GM18951 (cell line): ENCODE data around the gene CERS1.

Experiments used
- POLR2A ChIP-seq: IDR thresholded peaks from 4 replicates; pipeline ENCODE4 v1.6.1; 2011; ENCODE audit warnings: mild to moderate bottlenecking; ENCODE audit not compliant: insufficient read length, insufficient read depth; ENCODE audit errors: extremely low read depth
- in situ Hi-C: fragments of 300-500 bp; cut with MboI; formaldehyde crosslinking; loops from one replicate; pipeline ENCODE4 v1.12.0; 2022; ENCODE audit warnings: low sequenced_read_pairs, mixed read lengths, inconsistent platforms; ENCODE audit not compliant: unreplicated experiment

CERS1 gene, protein sequence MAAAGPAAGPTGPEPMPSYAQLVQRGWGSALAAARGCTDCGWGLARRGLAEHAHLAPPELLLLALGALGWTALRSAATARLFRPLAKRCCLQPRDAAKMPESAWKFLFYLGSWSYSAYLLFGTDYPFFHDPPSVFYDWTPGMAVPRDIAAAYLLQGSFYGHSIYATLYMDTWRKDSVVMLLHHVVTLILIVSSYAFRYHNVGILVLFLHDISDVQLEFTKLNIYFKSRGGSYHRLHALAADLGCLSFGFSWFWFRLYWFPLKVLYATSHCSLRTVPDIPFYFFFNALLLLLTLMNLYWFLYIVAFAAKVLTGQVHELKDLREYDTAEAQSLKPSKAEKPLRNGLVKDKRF

DNA sequence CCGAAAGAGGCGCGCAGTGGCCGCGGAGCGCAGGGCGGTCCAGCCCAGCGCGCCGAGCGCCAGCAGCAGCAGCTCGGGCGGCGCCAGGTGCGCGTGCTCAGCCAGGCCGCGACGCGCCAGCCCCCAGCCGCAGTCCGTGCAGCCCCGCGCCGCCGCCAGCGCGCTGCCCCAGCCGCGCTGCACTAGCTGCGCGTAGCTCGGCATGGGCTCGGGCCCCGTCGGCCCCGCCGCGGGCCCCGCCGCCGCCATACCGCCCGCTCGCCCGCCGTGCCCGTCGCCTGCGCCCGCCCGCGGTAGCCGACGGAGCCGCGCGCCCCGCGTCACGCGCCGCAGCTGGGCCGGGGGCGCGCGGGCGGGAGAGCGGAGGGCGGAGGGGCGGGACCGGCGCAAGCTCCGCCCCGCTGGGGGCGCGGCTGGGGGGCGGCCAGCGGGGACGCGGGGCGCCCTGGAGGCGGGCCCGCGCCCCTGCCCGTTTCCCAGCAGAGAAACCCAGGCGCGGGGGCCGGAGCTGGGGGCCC lies at the start of gene CERS1:
Gene CERS1, minus strand, starts transcription at position 335 of the 518 bp plus-strand sequence. Its CDS starts 86 bp downstream, at position 249.
- in situ Hi-C loops, result no loop called here
- no peak for TF ChIP-seq POLR2A

DNA sequence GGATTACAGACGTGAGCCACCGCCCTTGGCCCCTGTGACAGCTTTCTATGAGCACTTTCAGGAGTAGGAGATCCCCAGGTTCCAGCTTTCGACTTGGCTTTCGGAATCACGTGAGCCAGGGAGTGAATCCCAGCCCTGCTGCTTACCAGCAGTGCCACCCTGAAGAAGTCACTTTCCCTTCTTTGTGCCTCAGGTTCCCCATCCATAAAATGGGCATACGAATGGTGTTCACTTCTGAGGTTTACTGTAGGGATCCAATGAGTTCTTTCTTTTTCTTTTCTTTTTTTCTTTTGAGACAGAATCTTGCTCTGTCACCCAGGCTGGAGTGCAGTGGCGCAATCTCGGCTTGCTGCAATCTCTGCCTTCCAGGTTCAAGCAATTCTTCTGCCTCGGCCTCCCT lies 49.3 kb upstream of the CERS1 start:
- no peak for TF ChIP-seq POLR2A
- in situ Hi-C loops, result no loop called here

DNA sequence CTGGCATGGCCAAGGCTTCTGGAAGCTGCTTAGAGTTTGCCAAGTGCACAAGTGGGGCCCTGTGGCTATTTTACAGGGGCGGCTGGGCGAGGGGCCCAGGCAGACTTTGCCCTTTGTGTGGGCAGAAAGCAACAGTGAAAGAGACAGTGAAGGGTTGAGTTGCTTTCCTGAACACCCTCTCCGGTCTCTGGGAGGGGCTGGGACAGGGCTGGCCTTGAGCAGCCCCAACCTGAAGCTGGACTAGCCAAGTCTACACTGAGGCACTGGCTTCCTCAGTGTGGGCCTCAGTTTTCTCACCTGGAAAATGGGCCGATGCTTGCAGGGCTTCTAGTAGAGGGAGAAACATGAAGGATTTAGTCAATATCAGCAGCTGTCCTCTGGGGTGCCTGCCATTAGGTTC lies 47.5 kb upstream of the CERS1 start:
- in situ Hi-C loops, result no loop called here
- TF ChIP-seq POLR2A, result no peak

DNA sequence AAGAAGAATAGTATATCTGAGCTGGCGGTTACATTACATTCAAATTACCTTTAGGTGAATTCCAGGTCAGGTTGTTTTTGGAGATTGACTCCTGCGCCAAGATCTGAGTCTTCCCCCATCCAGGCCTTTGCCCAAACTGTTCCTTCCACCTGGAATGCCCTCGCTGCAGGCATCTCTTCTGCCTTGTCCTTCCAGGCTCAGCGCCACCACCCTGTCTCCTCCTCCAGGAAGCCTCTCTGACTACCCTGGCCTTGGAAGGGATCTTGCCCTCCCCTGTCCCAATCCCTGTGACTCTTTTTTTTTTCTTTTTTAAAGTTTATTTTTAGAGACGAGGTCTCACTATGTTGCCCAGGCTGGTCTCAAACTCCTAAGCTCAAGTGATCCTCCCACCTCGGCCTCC lies 46.7 kb upstream of the CERS1 start:
- no peak for TF ChIP-seq POLR2A
- in situ Hi-C loops, result no loop called here

DNA sequence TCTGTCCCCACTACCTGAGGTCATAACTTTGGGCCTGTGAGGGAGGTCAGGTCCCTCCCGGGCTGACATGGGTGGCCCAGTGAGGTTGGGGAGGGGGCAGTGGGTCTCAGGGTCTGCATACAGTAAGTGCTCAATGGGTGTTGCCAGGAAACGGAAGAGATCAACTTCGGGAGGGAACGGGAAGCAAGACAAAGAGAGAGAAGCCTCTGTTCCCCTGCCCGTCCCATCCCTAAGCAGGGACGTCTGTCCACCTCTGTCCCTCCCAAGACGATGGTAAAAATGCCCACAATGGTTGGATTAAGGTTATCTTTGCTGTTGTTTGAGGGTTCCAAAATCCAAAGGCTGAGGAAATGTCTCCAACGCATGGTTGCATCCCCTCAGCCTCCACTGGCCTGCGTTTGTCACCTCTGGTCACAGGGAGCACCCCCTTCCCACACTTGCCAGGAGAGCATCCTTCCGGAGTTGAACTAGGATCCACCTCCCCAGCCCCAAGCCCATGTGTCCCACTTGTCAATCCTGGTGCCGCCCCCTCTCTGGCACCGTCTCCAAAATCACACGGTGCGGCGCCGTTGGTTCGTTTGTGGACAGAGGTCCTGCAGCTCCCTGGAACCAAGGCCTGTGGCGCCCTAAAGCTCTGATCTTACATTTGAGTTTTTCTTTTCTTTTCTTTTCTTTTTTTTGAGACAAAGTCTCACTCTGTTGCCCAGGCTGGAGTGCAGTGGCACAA lies 45.8 kb upstream of the CERS1 start:
- no peak for TF ChIP-seq POLR2A
- in situ Hi-C loops, result no loop called here

DNA sequence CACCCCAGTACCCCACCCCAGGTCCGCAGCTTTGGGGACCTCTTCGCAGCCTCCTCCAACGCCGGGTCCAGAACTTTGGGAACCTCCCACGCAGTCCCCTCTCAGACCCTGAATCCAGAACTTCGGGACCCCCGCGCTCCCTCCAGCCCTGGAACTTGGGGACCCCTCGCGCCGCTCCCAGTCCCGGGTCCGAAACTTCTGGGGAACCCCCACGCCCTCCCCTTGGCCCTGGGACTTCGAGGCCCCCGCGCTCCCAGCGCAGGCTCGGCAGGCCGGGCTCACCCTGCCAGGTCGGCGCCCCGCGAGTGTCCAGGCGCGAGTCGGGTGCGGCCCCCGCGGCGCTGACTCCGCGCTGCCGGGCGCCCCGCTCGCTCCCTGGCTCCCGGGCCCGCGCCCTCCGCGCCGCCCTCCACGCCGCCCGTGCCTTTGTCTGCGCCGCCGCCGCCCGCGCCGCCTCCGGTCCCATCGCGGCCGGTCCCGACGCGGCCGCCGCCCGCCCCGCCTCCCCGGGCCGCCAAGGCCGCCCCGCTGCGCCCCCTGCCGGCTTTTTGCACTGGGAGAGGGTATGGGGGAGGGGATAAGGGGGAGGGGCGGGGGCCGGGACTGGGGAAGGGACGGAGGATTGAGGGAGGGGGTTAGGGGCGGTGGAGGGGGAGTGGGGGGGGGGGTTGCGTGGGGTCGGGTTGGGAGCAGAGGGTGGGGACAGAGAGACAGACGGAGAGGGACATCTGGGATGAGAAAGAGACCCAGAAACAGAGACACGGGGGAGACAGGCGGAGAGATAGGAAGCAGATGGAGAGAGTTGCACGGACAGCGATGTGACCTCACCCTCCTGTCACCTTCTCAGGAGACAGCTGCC lies 45.0 kb upstream of the CERS1 start, which contains the start of gene HOMER3:
Gene HOMER3, minus strand, starts transcription at position 449 of the 859 bp plus-strand sequence. CDS start 2,235 bp downstream, outside the sequence.
- in situ Hi-C loops, result no loop called here
- no peak for TF ChIP-seq POLR2A

DNA sequence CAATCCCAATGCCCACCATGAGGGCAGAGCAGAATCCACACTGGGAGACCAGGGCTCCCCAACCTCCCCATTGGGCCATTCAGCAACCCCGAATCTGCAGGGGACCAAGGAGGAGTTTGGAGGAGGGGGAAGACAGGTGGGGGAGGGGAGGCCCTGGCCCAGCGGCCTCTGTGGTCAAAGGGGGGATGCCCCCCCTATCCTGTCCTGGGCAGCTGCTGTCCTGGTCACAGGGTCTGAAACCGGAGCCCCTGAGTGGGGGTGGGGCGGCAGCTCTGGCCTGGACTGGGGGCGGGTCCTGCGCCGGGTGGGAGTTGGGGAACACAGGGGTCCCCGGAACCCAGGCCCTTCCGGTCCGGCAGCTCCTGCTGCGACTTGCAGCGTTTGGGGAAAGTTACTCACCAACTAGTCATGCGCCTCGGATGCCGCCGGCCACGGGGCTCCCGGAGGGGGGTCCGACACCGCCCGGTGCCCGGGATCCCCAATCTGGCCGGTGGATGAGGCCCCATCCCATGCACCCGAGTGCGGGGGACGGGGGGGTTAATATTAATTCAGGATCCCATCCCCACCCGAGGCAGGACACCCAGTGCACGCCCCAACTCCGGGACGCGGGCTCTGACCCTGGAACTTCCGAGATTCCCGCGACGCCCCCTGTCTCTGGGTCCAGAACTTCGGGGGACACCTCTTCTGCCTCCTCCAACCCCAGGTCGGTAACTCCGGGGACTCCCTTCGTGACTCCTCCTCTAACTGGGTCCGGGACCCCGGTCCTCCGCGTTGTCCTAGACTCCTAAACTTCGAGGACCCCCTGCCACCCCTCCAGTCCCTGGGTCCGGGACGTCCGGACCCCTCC lies 44.2 kb upstream of the CERS1 start:
- in situ Hi-C loops, result no loop called here
- TF ChIP-seq POLR2A, result no peak

DNA sequence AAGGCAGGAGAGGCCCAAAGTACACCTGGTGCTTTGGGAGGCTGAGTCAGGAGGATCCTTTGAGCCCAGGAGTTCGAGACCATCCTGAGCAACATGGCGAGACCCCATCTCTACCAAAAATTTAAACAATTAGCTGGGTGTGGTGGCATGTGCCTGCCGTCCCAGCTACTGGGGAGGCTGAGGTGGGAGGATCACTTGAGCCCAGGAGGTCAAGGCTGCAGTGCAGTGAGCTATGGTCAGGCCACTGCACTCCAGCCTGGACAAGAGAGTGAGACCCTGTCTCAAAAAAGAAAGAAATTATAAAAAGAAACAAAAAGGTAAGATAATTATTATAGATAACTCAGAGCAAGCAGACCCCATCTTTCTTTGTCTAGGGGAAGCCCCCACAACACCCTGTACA lies 43.2 kb upstream of the CERS1 start:
- no peak for TF ChIP-seq POLR2A
- in situ Hi-C loops, result no loop called here

DNA sequence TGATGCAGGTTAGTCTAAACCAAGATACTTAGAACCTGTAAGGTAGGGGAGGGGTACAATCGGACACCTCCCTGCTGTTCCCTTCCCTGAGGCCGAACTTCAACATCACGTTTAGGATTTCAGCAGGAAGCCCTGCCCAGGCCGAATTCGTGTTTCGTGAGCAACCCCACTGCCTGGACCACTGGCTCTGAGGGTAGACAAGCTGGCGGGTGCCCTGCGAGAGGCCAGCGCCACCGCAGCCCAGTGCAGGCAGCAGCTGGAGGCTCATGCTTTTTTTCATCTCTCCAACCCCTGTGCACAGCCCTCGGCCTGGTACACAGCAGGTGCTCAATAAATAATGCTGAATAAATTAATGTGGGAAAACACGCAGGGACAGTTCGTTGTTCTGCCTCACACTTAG lies 37.3 kb upstream of the CERS1 start:
- in situ Hi-C loops, result no loop called here
- TF ChIP-seq POLR2A, result no peak

DNA sequence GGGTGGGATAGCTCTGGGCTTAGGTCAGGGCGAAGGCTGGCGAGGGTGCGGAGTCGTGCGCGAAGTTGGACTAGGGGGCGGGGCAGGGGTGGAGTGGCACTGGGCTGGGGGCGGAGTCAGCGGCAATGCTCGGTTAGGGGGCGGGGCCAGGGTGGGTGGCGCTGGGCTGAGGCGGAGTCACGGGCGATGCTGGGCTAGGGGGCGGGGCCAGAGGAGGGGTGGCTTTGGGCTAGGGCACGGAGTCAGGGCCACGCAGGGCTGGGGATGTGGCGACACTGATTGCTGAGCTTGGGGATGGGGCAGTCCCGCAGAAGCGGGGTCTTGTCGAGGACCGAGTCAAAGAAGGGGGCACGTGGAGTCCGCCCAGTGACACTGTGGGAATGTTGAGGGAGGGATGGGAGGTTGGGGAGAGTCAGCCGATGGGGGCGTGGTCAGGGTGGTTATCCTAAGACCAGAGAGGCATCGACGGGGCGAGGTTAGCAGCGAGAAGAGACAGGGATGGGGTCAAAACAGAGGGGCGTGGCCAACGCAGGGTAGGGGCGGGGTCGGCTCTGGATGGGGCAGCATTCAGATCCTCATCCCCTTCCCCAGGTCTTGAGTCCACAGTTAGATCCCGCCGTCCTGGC lies 36.4 kb upstream of the CERS1 start:
- in situ Hi-C loops, result no loop called here
- TF ChIP-seq POLR2A, result no peak

DNA sequence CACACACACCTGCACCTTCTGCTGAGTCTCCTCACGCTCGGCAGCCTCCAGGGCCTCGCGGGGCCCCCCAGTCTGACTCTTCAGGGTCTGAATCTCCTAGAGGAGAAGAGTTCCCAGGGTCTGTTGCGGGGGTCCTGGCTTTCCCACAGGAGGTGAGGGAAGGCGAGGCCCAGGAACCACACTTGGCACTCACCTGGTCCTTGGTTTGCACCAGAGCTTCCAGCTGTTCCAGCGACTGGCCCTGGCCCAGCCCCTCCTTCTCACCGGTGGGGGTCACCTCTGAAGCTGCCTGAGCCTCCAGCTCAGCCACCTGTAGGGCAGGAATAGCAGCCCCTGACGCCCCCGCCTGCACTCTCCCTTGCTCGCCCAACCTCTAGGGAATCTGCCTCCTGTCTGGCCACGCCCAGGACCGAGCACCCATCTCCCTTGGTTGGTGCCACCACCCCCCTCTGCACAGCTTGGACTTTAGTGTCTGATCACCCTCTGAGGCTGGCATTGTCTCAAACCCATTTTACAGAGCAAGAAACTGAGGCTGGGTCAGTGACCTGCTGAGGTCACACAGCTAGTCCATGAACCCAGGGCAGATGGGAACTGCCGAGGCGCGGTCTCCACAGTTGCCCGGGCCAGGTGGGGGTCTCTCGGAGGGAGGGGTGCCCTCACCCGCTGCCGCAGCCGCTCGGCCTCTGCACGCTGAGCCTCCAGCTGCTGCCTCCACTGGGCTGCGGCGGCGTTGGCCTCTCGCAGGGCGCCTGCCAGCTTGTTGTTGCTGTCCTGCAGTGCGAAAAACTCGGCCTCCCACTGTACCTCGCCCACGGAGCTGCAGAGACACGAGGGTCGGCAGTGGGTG lies 35.6 kb upstream of the CERS1 start:
- TF ChIP-seq POLR2A, result no peak
- in situ Hi-C loops, result no loop called here
